Lung (tissue), 12 donors: ENCODE results near the gene CITED2. TPM values are rescaled to one million over a fixed set of nuclear protein-coding genes. Genes with fewer than 3 reads are reported as not detected.
A peak's percentile ranks its signal among the peaks of the same experiment; 100 is the strongest.

Source experiments
- ATAC-seq: fragments of 200-7000 bp; cut with Tn5 transposase; one replicate; pipeline ENCODE4 v1.9.1; 2020; ENCODE audit warnings: moderate number of reproducible peaks; ENCODE audit not compliant: insufficient read depth, low FRiP score
- DNase-seq, 3 donors: peaks; one replicate each; pipeline ENCODE4 v3.0.0-alpha.2; 2013 to 2017
- H3K27ac ChIP-seq, 2 donors: one replicate each; pipeline ENCODE4 v1.5.1; 2013; ENCODE audit warnings: mild to moderate bottlenecking in 2 of 2, moderate library complexity in 2 of 2, control low read depth in 1 of 2, inconsistent platforms in 1 of 2, low read depth in 1 of 2, low read length in 1 of 2
- H3K27me3 ChIP-seq, 3 donors: one replicate each; pipeline ENCODE4 v1.5.1; 2013; ENCODE audit warnings: low read length in 2 of 3; ENCODE audit not compliant: control insufficient read depth in 3 of 3, insufficient read depth in 3 of 3
- H3K36me3 ChIP-seq, 4 donors: one replicate each; pipeline ENCODE4 v1.5.1; 2013; ENCODE audit warnings: low read length in 4 of 4, mild to moderate bottlenecking in 1 of 4, moderate library complexity in 1 of 4; ENCODE audit not compliant: control insufficient read depth in 4 of 4, insufficient read depth in 4 of 4
- H3K4me1 ChIP-seq, 5 donors: one replicate each; pipeline ENCODE4 v1.5.1; 2013; ENCODE audit warnings: low read length in 5 of 5, mild to moderate bottlenecking in 2 of 5, moderate library complexity in 1 of 5; ENCODE audit not compliant: control insufficient read depth in 5 of 5, insufficient read depth in 5 of 5
- H3K4me3 ChIP-seq: one replicate; pipeline ENCODE4 v1.5.1; 2013; ENCODE audit warnings: mild to moderate bottlenecking, control low read depth, moderate library complexity
- H3K9ac ChIP-seq, 2 donors: one replicate each; pipeline ENCODE4 v1.5.1; 2013; ENCODE audit warnings: low read length in 2 of 2, control low read depth in 1 of 2; ENCODE audit not compliant: insufficient read depth in 1 of 2
- H3K9me3 ChIP-seq, 4 donors: one replicate each; pipeline ENCODE4 v1.5.1; 2013; ENCODE audit warnings: low read length in 3 of 4, mild to moderate bottlenecking in 1 of 4, moderate library complexity in 1 of 4; ENCODE audit not compliant: control insufficient read depth in 4 of 4, insufficient read depth in 3 of 4
- CTCF ChIP-seq: IDR thresholded peaks from 2 replicates; pipeline ENCODE4 v1.5.1; 2012; ENCODE audit warnings: mild to moderate bottlenecking; ENCODE audit errors: control extremely low read depth, extremely low read depth
- WGBS, 2 donors: extraction: QIAGEN DNeasy Blood & Tissue Kit; methylation state at CpG; one replicate each; pipeline ENCODE4 v1.1.7; 2013; 5-methylcytosine and 5-hydroxymethylcytosine counted together
- polyA plus RNA-seq, 2 donors: library from polyadenylated mRNA; stranded (reverse); fragments of 200-250 nt; gene quantifications; one replicate each; pipeline ENCODE4 v1.2.1, GENCODE V29; 2013
- total RNA-seq, 2 donors: library from RNA; depleted of rRNA in 1 of 2; stranded (reverse); fragments of >200 nt in 1 of 2; gene quantifications; one replicate each; pipeline ENCODE4 v1.2.1, GENCODE V29; 2014 to 2021
- donor health status: control.
- donor health status: control.
- donor health status: Bipolar disorder and iron deficiency.
- donor health status: healthy.
- donor health status: DM: yes; HTN: yes; CAD: no.

CITED2 gene
- total and polyA plus RNA-seq, 4 donors: 34.3 to 220 (median 118) TPM

DNA sequence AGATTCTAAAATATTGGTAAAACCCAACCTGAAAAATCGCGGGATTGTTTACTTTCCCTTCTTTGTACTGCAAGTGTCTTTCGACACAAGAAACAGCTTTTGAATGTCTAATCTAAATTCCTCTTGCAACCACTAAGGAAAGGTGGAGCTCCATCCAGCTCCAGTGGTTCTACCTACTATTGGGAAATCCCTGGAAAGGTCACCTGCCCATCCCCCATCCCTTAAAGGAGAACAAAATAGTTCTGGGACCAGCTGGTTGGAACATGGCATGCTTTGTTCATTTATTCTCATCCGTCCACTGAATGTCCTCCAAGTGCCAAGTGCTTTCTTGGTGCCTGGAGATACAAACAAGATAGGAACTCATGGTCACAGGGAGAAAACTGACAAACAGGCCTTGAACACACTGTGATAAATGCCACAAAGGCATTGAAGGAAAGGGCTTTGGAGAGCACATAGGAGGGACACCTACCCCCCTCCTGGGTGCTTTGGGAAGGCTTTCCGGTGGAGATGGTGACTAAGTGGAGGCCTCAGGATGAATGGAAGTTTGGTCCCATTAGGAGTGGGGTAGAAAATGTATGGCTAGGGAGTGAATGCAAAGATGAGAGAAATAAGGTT lies 2.3 kb upstream of the CITED2 start:
- Histone ChIP-seq H3K36me3 (peaks cover 0 to 22% (median 5%) of the 10 kb centered on the region in 4 donors), H3K27me3 (no peaks in the 10 kb centered on the region), H3K4me1 (peaks cover 0 to 29% (median 2%) of the 10 kb centered on the region in 5 donors), H3K27ac (peak overlapping the region; percentile 65 to 99), H3K4me3 (no peak overlapping the region), H3K9me3 (no peaks in the 10 kb centered on the region), H3K9ac (no peak overlapping the region)
- peak; percentile 23 to 61 (median 51) for DNase-seq
- TF ChIP-seq CTCF: no peak
- WGBS, 2 donors: 39% methylated on average over 5 of the region's 5 CpGs
- ATAC-seq: no peak

DNA sequence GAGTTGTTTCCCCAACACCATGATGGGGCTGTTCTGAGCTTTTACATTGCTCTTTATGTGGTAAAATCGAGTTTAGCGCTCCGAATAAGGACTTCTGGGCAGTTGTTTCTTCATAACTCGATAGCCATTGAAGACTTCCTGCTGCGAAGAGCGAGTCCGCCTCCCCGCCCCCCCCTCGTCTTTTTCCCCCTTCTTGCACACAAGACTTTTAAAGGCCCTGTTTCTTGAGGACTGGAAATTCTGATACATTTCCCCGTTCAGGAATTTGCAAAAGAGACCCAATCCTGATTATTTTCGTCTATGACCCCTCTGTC lies 1.5 kb upstream of the CITED2 start:
- WGBS, 2 donors: 2 to 3% methylated on average over 11 of the region's 11 CpGs
- TF ChIP-seq CTCF: no peak
- Histone ChIP-seq H3K27ac (peak overlapping the region; percentile 91 to 99), H3K9me3 (no peaks in the 10 kb centered on the region), H3K9ac (peak overlapping the region; percentile 89 to 92), H3K27me3 (no peaks in the 10 kb centered on the region), H3K4me3 (peak overlapping the region; percentile 12), H3K36me3 (peaks cover 0 to 25% (median 6%) of the 10 kb centered on the region in 4 donors), H3K4me1 (peaks cover 0 to 33% (median 2%) of the 10 kb centered on the region in 5 donors)
- ATAC-seq: no peak
- DNase-seq: peak; percentile 76 to 87 (median 84)

DNA sequence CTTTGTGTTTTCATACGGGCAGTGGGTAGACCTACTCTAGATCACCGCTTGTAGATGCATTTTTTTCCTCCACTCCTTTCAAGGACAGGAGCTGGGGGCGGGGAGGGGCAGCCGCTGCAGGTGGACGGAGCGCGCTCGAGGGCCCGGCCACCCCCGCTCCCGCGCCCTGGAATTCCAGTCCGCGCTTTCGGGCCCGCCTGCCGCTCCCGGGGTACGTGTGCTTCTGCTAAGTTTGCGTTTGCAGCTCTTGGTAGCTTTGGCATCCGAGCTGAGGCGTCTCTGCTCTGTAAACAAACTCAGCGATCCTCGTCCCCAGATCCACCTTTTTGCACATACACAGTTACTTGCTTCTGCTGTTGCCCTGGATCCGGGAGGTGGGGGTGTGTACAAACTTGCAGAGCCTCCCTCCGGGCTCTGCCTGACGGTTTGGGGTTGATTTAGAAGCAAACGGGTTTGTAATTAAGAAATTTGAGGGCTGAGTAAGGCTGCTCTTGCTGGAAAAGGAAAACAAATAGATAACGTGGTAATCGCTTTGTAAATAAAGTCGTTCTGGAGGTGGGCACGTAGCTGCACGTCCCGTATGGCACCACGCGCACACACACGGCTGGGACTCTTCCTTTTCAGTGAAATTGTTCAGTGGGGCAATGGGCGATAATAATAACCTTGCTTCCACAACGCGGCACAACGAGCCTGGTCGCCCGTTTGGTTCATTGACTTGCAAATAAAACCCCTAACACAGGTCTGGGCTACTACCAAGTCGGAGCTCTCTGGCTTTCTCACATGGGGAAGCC lies 973 bp upstream of the CITED2 start:
- peak; percentile 95 to 97 (median 97) for DNase-seq
- peaks cover 0 to 25% (median 6%) of the 10 kb centered on the region in 4 donors for H3K36me3 ChIP-seq
- H3K4me3 ChIP-seq: peak overlapping the region; percentile 99
- peak overlapping the region; percentile 94 to 99 for H3K27ac ChIP-seq
- peaks cover 0 to 34% (median 2%) of the 10 kb centered on the region in 5 donors for H3K4me1 ChIP-seq
- TF ChIP-seq CTCF: no peak
- H3K27me3 ChIP-seq: no peaks in the 10 kb centered on the region
- peak overlapping the region; percentile 89 to 92 for H3K9ac ChIP-seq
- no peaks in the 10 kb centered on the region for H3K9me3 ChIP-seq
- WGBS, 2 donors: 0% methylated on average over 44 of the region's 44 CpGs
- peak; percentile 74 for ATAC-seq
